ENCODE measurements around the gene ZBTB49.

Gene ZBTB49

GRCh38 chr4:4269331-4269731, 20.7 kb upstream of the ZBTB49 start:
- Histone ChIP-seq H3K4me1 (ENCODE audit: control insufficient read depth, insufficient read depth, low read length) (no peaks in the 10 kb centered on the region), H3K27ac (ENCODE audit: extremely low read depth, low read depth, low read length) (no peak overlapping the region), H3K9me3 (ENCODE audit: control insufficient read depth, insufficient read depth, low read depth, low read length) (no peaks in the 10 kb centered on the region), H3K4me3 (ENCODE audit: low read depth, low read length) (no peak overlapping the region), H3K36me3 (ENCODE audit: control insufficient read depth in 2 of 2, insufficient read depth in 1 of 2, low read length in 2 of 2) (peaks cover 9 to 74% of the 10 kb centered on the region in 2 experiments; a peak in 2 of 3 replicates)
- TF ChIP-seq ZNF660 (tag by site-specific recombination; IDR thresholded peaks at IDR 0.05) (no peak), ZFP41 (tag by site-specific recombination; IDR thresholded peaks at IDR 0.05; ENCODE audit: borderline replicate concordance) (no peak), ZNF157 (tag by site-specific recombination; IDR thresholded peaks at IDR 0.05) (no peak), ZNF132 (tag by site-specific recombination; IDR thresholded peaks at IDR 0.05; ENCODE audit: borderline replicate concordance) (no peak)
- CTCF ChIA-PET, result no interaction called here
- POLR2A ChIA-PET, result no interaction called here

DNA sequence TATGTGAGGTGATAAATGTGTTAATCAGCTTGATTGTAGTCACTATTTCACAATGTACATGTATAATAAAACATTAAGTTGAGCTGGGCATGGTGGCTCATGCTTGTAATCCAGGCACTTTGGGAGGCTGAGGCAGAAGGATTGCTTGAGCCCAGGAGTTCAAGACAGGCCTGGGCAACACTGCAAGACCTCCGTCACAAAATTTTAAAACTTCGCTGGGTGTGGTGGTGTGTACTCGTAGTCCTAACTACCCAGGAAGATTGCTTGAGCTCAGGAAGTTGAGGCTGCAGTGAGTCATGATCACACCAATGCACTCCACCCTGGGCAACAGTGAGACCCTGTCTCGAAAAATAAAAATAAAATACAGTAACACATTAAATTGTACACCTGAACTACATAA, 20.2 kb upstream of the ZBTB49 start:
- POLR2A ChIA-PET, result no interaction called here
- TF ChIP-seq ZNF76 (tag by site-specific recombination; IDR thresholded peaks at IDR 0.05; ENCODE audit: borderline replicate concordance, low read depth) (no peak), ZFP69B (tag by site-specific recombination; IDR thresholded peaks at IDR 0.05) (no peak), ZNF544 (tag by site-specific recombination; IDR thresholded peaks at IDR 0.05) (no peak), HOXD13 (CRISPR knock-in tag; IDR thresholded peaks at IDR 0.05; ENCODE audit: borderline replicate concordance) (no peak), ZNF776 (tag by site-specific recombination; IDR thresholded peaks at IDR 0.05; ENCODE audit: borderline replicate concordance) (no peak)
- CTCF ChIA-PET, result no interaction called here
- Histone ChIP-seq H3K27ac (ENCODE audit: extremely low read depth, low read depth, low read length) (no peak overlapping the region), H3K4me3 (ENCODE audit: low read depth, low read length) (no peak overlapping the region), H3K36me3 (ENCODE audit: control insufficient read depth in 2 of 2, insufficient read depth in 1 of 2, low read length in 2 of 2) (peaks cover 13 to 79% of the 10 kb centered on the region in 2 experiments), H3K9me3 (ENCODE audit: control insufficient read depth, insufficient read depth, low read depth, low read length) (no peaks in the 10 kb centered on the region), H3K4me1 (ENCODE audit: control insufficient read depth, insufficient read depth, low read length) (no peaks in the 10 kb centered on the region)

GRCh38 chr4:4270529-4270928, 19.5 kb upstream of the ZBTB49 start:
- Histone ChIP-seq H3K4me3 (ENCODE audit: low read depth, low read length) (no peak overlapping the region), H3K4me1 (ENCODE audit: control insufficient read depth, insufficient read depth, low read length) (no peaks in the 10 kb centered on the region), H3K36me3 (ENCODE audit: control insufficient read depth in 2 of 2, insufficient read depth in 1 of 2, low read length in 2 of 2) (peaks cover 18 to 85% of the 10 kb centered on the region in 2 experiments), H3K27ac (ENCODE audit: extremely low read depth, low read depth, low read length) (no peak overlapping the region), H3K9me3 (ENCODE audit: control insufficient read depth, insufficient read depth, low read depth, low read length) (no peaks in the 10 kb centered on the region)
- ChIA-PET CTCF (no interaction called here), POLR2A (no interaction called here)
- TF ChIP-seq SP2 (tag by site-specific recombination; IDR thresholded peaks at IDR 0.05) (no peak), ZBTB1 (tag by site-specific recombination; IDR thresholded peaks at IDR 0.05) (no peak), ZSCAN4 (tag by site-specific recombination; IDR thresholded peaks at IDR 0.05) (no peak), HOXC10 (CRISPR knock-in tag; IDR thresholded peaks at IDR 0.05) (no peak), ZNF138 (tag by site-specific recombination; IDR thresholded peaks at IDR 0.05; ENCODE audit: borderline replicate concordance) (no peak), ZNF202 (tag by site-specific recombination; IDR thresholded peaks at IDR 0.05; ENCODE audit: borderline replicate concordance) (no peak), KLF16 (tag by site-specific recombination; IDR thresholded peaks at IDR 0.05) (no peak), ZNF37A (tag by site-specific recombination; IDR thresholded peaks at IDR 0.05) (no peak), ZNF433 (tag by site-specific recombination; IDR thresholded peaks at IDR 0.05; ENCODE audit: low read depth) (no peak), ZBTB20 (tag by site-specific recombination; IDR thresholded peaks at IDR 0.05) (no peak), ZNF830 (tag by site-specific recombination; IDR thresholded peaks at IDR 0.05; ENCODE audit: low read depth) (no peak), IKZF3 (tag by site-specific recombination; IDR thresholded peaks at IDR 0.05) (no peak), ZNF221 (tag by site-specific recombination; IDR thresholded peaks at IDR 0.05; ENCODE audit: borderline replicate concordance) (no peak), ZEB2 (tag by site-specific recombination; IDR thresholded peaks at IDR 0.05) (no peak), ZNF366 (tag by site-specific recombination; conservative IDR thresholded peaks at IDR 0.05) (no peak)
- TF ChIP-seq, protein P1, sequence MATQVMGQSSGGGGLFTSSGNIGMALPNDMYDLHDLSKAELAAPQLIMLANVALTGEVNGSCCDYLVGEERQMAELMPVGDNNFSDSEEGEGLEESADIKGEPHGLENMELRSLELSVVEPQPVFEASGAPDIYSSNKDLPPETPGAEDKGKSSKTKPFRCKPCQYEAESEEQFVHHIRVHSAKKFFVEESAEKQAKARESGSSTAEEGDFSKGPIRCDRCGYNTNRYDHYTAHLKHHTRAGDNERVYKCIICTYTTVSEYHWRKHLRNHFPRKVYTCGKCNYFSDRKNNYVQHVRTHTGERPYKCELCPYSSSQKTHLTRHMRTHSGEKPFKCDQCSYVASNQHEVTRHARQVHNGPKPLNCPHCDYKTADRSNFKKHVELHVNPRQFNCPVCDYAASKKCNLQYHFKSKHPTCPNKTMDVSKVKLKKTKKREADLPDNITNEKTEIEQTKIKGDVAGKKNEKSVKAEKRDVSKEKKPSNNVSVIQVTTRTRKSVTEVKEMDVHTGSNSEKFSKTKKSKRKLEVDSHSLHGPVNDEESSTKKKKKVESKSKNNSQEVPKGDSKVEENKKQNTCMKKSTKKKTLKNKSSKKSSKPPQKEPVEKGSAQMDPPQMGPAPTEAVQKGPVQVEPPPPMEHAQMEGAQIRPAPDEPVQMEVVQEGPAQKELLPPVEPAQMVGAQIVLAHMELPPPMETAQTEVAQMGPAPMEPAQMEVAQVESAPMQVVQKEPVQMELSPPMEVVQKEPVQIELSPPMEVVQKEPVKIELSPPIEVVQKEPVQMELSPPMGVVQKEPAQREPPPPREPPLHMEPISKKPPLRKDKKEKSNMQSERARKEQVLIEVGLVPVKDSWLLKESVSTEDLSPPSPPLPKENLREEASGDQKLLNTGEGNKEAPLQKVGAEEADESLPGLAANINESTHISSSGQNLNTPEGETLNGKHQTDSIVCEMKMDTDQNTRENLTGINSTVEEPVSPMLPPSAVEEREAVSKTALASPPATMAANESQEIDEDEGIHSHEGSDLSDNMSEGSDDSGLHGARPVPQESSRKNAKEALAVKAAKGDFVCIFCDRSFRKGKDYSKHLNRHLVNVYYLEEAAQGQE (tag by site-specific recombination; IDR thresholded peaks at IDR 0.05), result no peak
